ENCODE data around the gene STPG3. TPM values are rescaled to one million over a fixed set of nuclear protein-coding genes. Genes with fewer than 3 reads are reported as not detected.

STPG3 gene
- polyA plus RNA-seq, 10 donors, result 0.16 to 0.62 (median 0.32) TPM; not detected in 3

GRCh38 chr9:137221506-137222111, 29.5 kb upstream of the STPG3 start:
- no peak for DNase-seq

- DNase-seq, result peak in 1 of 3 donors; percentile 55
These were observed 28.7 kb upstream of the STPG3 start, which contains the start of gene RNF208 for GRCh38 chr9:137222190-137223077. Gene RNF208, minus strand, starts transcription at chr9:137222240. Its CDS starts 1,028 bp downstream, at chr9:137221212.

GRCh38 chr9:137223078-137223970, 27.8 kb upstream of the STPG3 start:
- DNase-seq, result peak; percentile 97 to 98 (median 97)

- no peak for DNase-seq
These were observed 26.0 kb upstream of the STPG3 start, which contains the start of gene CYSRT1 for GRCh38 chr9:137224830-137225694. Gene CYSRT1, plus strand, starts transcription at chr9:137225174. Its CDS starts 448 bp downstream, at chr9:137225622.

GRCh38 chr9:137225699-137226331, 25.3 kb upstream of the STPG3 start:
- no peak for DNase-seq

- DNase-seq, result no peak
These were observed 24.6 kb upstream of the STPG3 start for GRCh38 chr9:137226338-137227053.

- DNase-seq, result peak in 2 of 3 donors; percentile 69 to 77
These were observed 23.8 kb upstream of the STPG3 start, which contains the start of gene RNF224 for GRCh38 chr9:137227054-137227852. Gene RNF224, plus strand, starts transcription at chr9:137227502. Its CDS starts 834 bp downstream, at chr9:137228336.

GRCh38 chr9:137227853-137228505, 23.1 kb upstream of the STPG3 start:
- no peak for DNase-seq

GRCh38 chr9:137228506-137228967, 22.5 kb upstream of the STPG3 start:
- DNase-seq, result no peak

- no peak for DNase-seq
These were observed 21.9 kb upstream of the STPG3 start for GRCh38 chr9:137228968-137229896.

- DNase-seq, result no peak
These were observed 21.0 kb upstream of the STPG3 start for GRCh38 chr9:137229903-137230704.

- no peak for DNase-seq
These were observed 20.2 kb upstream of the STPG3 start, which contains the start of gene SLC34A3 for GRCh38 chr9:137230705-137231371. Gene SLC34A3, plus strand, starts transcription at chr9:137230901. Its CDS starts 802 bp downstream, at chr9:137231703.

GRCh38 chr9:137231372-137232039, 19.6 kb upstream of the STPG3 start:
- DNase-seq, result no peak

GRCh38 chr9:137232101-137232500, 19.0 kb upstream of the STPG3 start:
- no peak for DNase-seq

- no peak for DNase-seq
These were observed 18.6 kb upstream of the STPG3 start for GRCh38 chr9:137232510-137232909.
